ENCODE measurements around the gene MAP4K2. TPM values are rescaled to one million over a fixed set of nuclear protein-coding genes. Genes with fewer than 3 reads are reported as not detected.

The MAP4K2 gene
- total and polyA plus RNA-seq, 2 of the 8 experiments (the other 6 are each of a cell fraction or from before 2014, with no cell fraction given) = 20.1 to 20.7 TPM

- TF ChIP-seq GABPA (IDR thresholded peaks at IDR 0.05; ENCODE audit: borderline replicate concordance, insufficient read depth, low read length) = peak; percentile 10; the same call in 1 of the 2 replicates
- TF ChIP-seq NANOG (IDR thresholded peaks at IDR 0.05; ENCODE audit: insufficient read depth, low read depth, low read length, poor library complexity, severe bottlenecking) = no peak
- TF ChIP-seq RAD21 (IDR thresholded peaks at IDR 0.05 in 1 of 2, conservative IDR thresholded peaks at IDR 0.05 in 1 of 2; ENCODE audit: low read depth in 2 of 2, low read length in 2 of 2) = peak; percentile 91 to 97
- no peak for TF ChIP-seq PHF8 (conservative IDR thresholded peaks at IDR 0.05; ENCODE audit: low read depth, low read length)
- TF ChIP-seq CTCF (IDR thresholded peaks at IDR 0.05; ENCODE audit: control extremely low read depth in 1 of 3, insufficient read depth in 1 of 3, low read depth in 1 of 3, low read length in 3 of 3) = peak in 2 of 3 experiments; percentile 91 to 97; a peak in 3 of 4 replicates
- no peak for TF ChIP-seq CHD1 (IDR thresholded peaks at IDR 0.05; ENCODE audit: low read depth, low read length)
- TF ChIP-seq RNF2 (IDR thresholded peaks at IDR 0.05; ENCODE audit: borderline replicate concordance, low read depth, low read length, missing control alignments, poor library complexity, severe bottlenecking) = no peak
- TF ChIP-seq HDAC2 (IDR thresholded peaks at IDR 0.05; ENCODE audit: borderline replicate concordance in 1 of 2, low read depth in 2 of 2, low read length in 2 of 2) = peak in 1 of 2 experiments; percentile 75; a peak in 1 of 4 replicates
- 0 out of 2 replicates have a peak, but pooled peaks have one; percentile 48 for TF ChIP-seq YY1 (IDR thresholded peaks at IDR 0.05; ENCODE audit: low read depth, low read length)
- no peak for TF ChIP-seq BRCA1 (IDR thresholded peaks at IDR 0.05; ENCODE audit: low read depth, low read length)
- TF ChIP-seq KDM4A (IDR thresholded peaks at IDR 0.05; ENCODE audit: low read depth, low read length, severe bottlenecking) = no peak
- peak; percentile 80; the same call in 1 of the 2 replicates for TF ChIP-seq KDM1A (IDR thresholded peaks at IDR 0.05; ENCODE audit: borderline replicate concordance, low read length)
- TF ChIP-seq RBBP5 (IDR thresholded peaks at IDR 0.05; ENCODE audit: borderline replicate concordance, low read depth, low read length) = no peak
- TF ChIP-seq POU5F1 (IDR thresholded peaks at IDR 0.05; ENCODE audit: low read depth, low read length) = no peak
- TF ChIP-seq CBX5 (IDR thresholded peaks at IDR 0.05; ENCODE audit: low read depth, low read length) = no peak
- TF ChIP-seq POLR2A (IDR thresholded peaks at IDR 0.05; ENCODE audit: control extremely low read depth in 1 of 2, low read depth in 2 of 2, low read length in 2 of 2) = no peak
- TF ChIP-seq CEBPB (IDR thresholded peaks at IDR 0.05; ENCODE audit: low read depth, low read length) = peak; percentile 8; the same call in 1 of the 2 replicates
- no peak for TF ChIP-seq ATF3 (IDR thresholded peaks at IDR 0.05; ENCODE audit: insufficient read depth, low read depth, low read length)
- TF ChIP-seq NRF1 (IDR thresholded peaks at IDR 0.05; ENCODE audit: low read depth, low read length) = no peak
Observed at GRCh38 chr11:64846998-64847666, 44.1 kb upstream of the MAP4K2 start (continued).

Measured in H1 (cell line).